GM12873 (cell line): ENCODE measurements around the gene TNFSF13.

Experiments
- CTCF ChIP-seq: IDR thresholded peaks from 2 replicates; pipeline ENCODE4 v1.5.1; 2012; ENCODE audit warnings: low read depth, mild to moderate bottlenecking, moderate library complexity, low read length, control low read depth; ENCODE audit not compliant: insufficient read depth; ENCODE audit errors: missing control alignments

Gene TNFSF13

DNA sequence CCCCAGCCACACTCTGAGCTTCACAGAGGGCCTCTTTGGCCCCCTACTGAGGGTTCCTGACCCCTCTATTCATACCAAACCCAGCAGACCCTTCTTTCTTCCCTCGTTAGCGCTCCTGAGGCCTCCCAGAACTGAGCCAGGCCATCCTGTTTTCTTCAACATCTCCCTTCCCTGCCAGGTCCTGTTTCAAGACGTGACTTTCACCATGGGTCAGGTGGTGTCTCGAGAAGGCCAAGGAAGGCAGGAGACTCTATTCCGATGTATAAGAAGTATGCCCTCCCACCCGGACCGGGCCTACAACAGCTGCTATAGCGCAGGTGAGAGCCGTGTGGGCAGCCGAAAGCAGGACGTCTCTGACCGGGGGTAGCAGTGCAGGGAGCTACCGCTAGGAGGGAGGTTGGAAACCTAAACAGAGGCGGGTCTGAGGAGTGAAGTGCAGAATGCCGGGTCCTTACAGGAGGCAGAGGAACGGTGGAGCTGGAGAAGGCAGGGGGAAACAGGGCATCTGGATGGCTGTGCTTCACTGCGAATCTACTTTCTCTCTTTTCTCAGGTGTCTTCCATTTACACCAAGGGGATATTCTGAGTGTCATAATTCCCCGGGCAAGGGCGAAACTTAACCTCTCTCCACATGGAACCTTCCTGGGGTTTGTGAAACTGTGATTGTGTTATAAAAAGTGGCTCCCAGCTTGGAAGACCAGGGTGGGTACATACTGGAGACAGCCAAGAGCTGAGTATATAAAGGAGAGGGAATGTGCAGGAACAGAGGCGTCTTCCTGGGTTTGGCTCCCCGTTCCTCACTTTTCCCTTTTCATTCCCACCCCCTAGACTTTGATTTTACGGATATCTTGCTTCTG is 1.9 kb downstream of the TNFSF13 start:
- peak; percentile 91 for TF ChIP-seq CTCF

- peak; percentile 90 for TF ChIP-seq CTCF
These were observed 2.6 kb downstream of the TNFSF13 start for GRCh38 chr17:7561028-7561575.

GRCh38 chr17:7561589-7562207 is 3.1 kb downstream of the TNFSF13 start, which contains the start of gene SENP3:
SENP3 (plus strand) TSS chr17:7561919; CDS start chr17:7563077, 1,158 bp downstream.
- no peak for TF ChIP-seq CTCF

- no peak for TF ChIP-seq CTCF
These were observed 3.7 kb downstream of the TNFSF13 start for GRCh38 chr17:7562208-7562605.

DNA sequence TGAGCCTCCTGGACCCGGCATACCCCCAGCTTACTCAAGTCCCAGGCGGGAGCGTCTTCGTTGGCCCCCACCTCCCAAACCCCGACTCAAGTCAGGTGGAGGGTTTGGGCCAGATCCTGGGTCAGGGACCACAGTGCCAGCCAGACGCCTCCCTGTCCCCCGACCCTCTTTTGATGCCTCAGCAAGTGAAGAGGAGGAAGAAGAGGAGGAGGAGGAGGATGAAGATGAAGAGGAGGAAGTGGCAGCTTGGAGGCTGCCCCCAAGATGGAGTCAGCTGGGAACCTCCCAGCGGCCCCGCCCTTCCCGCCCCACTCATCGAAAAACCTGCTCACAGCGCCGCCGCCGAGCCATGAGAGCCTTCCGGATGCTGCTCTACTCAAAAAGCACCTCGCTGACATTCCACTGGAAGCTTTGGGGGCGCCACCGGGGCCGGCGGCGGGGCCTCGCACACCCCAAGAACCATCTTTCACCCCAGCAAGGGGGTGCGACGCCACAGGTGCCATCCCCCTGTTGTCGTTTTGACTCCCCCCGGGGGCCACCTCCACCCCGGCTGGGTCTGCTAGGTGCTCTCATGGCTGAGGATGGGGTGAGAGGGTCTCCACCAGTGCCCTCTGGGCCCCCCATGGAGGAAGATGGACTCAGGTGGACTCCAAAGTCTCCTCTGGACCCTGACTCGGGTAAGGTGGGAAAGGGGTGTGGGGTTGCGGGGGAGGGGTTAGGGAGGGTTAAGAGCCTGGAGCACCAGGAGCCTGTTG is 4.7 kb downstream of the TNFSF13 start:
- TF ChIP-seq CTCF, result no peak

- no peak for TF ChIP-seq CTCF
These were observed 11.0 kb downstream of the TNFSF13 start for GRCh38 chr17:7569571-7569970.
